Activated CD4-positive, alpha-beta T cell treated with anti-CD3 and anti-CD28 coated beads, Interleukin-2, Interleukin-4, amounts not matched to agents 100 ng/mL and 50 ng/mL, durations not matched to agents 16 hours and 8 hours (primary cell): ENCODE measurements around the gene KIF26A.
"Not testable (repeated sequence)": the region's sequence is repeated elsewhere in the genome, so short reads cannot be mapped to it uniquely, and the experiment has no call there.

ENCODE experiments used
- DNase-seq: peaks from one replicate; pipeline ENCODE4 v3.0.0-alpha.2; 2020; ENCODE audit warnings: low spot score

Gene KIF26A

DNA sequence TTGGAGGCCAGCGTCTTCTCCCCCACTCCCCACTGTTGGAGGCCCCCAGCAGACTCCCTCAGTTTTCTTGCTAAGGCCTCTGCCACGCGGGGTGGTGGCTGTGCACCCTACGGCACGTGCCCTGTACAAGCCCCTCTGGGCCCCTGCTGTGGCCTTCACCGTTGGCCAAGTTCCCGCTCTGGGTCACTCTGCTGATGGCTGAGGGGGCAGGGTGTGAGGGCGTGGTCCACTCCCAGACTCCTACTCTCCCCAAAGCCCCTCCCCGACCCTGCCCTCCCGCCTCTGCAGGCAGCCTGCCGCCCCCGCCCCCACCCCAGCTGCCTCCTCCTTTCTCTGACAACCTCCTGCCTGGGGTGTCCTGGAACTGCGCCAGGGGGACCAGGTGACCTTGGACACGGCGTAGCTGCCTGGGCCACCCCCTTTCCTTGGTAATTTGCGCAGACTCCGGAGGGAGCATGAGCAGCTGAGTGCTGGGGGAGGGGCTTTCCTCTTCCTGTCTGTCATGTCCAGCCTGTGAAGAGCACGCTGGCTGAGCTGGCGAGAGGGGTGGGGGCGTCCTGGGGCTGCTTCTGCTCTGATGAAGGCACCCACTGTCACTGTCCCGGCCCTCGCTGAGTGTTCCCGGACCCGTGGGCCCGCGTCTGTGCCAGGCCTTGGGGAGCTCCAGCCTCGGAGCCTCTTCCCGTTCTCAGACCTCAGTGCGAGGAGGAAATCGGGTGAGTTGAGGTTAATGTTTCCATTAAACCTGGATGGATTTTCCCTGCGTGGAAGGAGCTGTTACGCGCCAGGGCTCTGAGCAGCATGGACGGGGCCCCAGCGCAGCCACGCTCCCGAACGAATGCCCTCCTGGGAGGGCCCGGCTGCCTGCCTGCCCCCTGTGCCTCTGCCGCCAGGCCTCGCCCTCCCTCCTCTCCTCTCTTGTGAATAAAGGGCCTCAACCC lies 85.0 kb downstream of the KIF26A start:
- DNase-seq: no peak

DNA sequence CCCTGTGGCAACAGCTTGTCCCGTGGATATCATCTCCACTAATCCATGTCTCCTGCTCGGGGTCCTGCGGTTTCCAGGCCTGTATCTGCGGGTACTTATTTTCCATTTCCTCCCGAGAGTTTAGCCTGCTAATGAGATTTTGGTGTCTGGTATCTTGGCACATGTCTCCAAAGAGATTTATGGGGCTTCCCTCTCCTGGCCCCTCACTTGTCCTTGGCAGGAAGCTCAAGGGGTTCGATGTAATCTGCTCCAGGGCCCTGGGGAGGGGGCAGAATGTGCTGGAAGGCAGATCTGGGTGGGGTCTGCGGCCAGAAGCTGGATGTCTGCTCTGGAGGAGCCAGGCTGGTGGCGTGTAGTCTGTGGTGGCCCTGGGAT lies 85.7 kb downstream of the KIF26A start:
- no peak for DNase-seq

GRCh38 chr14:104224506-104225277 lies 86.3 kb downstream of the KIF26A start:
- peak; percentile 15 for DNase-seq

- not testable (repeated sequence) for DNase-seq
Observed at GRCh38 chr14:104225278-104226190, 87.1 kb downstream of the KIF26A start.

DNA sequence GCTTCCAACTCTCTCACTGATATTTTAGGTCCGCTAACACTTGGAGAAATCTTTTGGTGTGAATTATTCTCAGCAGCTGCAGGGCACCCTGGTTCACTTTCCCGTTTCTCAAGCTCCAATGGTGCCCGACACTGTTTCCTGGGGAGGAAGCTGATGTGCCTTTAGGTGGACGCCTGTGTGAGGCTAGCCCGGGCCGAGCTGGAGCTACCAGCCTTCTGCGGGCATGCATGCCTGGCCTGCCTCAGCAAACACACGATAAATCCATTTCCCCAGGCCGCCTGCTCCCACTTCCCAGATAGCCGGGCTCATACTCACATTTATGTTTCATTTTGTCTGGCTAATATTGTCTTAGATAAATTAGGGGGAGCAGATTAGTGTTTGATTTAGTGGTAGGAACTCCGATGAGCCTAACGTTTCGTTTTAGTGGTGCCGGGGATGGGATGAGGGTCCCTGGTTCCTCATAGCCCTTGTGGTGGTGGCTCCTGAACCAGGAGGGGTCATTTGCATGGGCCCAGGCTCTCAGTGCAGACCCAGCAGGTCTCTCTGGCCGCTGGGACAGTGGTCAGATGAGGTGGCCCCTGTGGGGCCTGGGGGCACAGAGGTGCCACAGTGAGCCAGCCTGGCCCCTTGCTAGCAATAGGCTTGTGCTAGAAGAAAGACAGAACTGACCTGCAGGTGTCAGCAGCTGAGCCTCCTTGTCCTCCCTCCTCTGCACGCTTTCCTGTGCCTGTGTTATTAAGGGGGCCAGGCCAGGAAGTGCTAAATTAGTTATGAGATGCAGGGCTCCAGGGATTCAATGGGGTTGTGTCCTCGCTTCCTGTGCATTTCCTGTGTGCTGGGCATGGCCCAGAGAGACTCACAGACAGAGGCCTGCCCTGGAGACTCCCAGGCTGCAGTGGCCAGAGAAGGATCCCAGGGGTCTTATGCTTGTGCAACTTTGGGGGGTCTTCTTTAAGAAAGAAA lies 88.3 kb downstream of the KIF26A start:
- no peak for DNase-seq

- peak; percentile 80 for DNase-seq
Observed at GRCh38 chr14:104227806-104228205, 89.4 kb downstream of the KIF26A start.

- DNase-seq: no peak
Observed at GRCh38 chr14:104228221-104228620, 89.8 kb downstream of the KIF26A start.

DNA sequence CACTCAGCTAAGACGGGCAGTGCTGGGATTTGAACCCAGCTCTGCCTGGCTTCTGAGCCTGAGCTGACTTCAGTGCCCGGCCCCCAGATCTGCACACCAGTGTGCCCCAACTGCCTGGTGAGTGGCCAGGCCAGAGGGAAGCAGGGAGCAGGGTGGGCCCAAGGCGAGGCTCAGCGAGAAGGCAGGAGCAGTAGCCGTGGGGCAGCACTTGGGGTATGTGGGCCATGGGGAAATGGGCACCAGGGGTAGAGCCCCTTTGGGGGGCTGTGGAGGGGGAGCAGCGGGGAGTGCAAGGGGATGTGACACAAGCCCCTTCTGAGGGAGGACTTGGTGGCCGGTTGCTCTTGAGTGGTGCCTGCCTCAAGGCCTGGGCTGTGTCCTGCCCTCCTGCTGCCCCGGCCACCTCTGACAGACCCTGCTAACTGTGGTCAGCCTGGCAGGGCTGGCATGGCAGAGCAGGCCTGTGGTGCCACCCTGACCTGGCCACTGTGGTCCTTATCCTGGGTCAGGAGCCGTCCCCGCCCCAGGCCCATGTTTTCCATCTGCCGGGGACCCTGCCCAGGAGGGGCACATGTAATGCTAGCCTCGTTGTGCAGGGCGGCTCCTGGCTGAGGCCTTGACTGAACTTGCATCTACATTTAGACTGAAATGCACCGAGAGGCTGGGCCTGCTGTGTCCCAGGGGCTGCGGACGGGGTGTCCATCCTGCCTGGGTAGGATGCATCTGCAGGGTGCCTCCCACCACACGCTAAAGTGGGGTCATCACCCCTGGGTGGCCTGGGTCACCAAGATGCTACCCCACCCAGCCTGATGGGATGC lies 90.5 kb downstream of the KIF26A start:
- DNase-seq: no peak

GRCh38 chr14:104229534-104230055 lies 91.2 kb downstream of the KIF26A start:
- no peak for DNase-seq

DNA sequence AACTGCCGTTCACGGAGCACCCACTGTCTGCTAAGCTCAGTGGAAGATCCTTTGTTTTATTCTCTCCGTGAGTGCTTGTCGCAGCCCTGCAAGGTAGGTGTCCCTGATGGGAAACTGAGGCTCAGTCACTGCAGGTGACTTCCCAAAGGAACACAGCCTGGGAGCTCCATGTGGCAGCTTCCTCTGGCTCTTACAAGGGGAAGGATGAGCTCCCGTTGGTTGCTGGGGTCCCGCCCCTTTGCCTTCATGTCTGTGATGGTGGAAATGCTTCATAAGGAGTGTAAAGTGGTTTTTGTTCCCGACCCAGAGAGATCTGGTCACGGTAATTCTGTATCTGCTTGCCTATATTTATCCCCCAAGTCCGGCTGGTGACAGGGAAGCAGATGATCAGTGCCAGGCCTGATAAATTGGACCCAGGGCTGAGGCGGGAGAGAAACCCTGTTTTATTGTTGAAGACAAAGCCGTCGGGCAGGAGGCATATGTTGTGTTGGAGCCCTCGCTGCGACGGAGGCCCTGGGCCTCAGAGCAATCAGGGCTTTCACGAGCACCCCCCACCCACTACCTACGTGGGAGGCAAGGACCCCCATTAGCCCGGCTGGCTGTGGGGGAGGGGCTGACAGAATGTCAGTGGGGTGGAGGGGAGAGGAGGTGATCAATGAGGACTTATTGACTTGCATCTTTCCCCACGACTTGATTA lies 91.9 kb downstream of the KIF26A start:
- DNase-seq: no peak
